Stomach (tissue), 9 donors: ENCODE results near the gene PCSK4. TPM values are rescaled to one million over a fixed set of nuclear protein-coding genes. Genes with fewer than 3 reads are reported as not detected.

ENCODE experiments used
- DNase-seq, 2 donors: peaks; one replicate each; pipeline versions ENCODE4 v3.0.0 to v3.0.0-alpha.2; 2013 to 2019
- H3K27ac ChIP-seq, 5 donors: fragments of 200-600 bp in 4 of 5; sonication (generic) in 4 of 5; one replicate each; pipeline ENCODE4 v1.5.1; 2013 to 2019; ENCODE audit warnings: mild to moderate bottlenecking in 1 of 5, moderate library complexity in 1 of 5
- H3K27me3 ChIP-seq, 3 donors: fragments of 200-600 bp; sonication (generic); one replicate each; pipeline ENCODE4 v1.5.1; 2017 to 2019; ENCODE audit warnings: mixed run types in 1 of 3
- H3K36me3 ChIP-seq, 4 donors: fragments of 200-600 bp; sonication (generic); 1 replicate in 3 of 4; 2 replicates in 1 of 4; pipeline ENCODE4 v1.5.1; 2016 to 2019
- H3K4me1 ChIP-seq, 4 donors: fragments of 200-600 bp; sonication (generic); one replicate each; pipeline ENCODE4 v1.5.1; 2016 to 2019
- H3K4me3 ChIP-seq, 4 donors: fragments of 200-600 bp; sonication (generic) in 3 of 4; one replicate each; pipeline ENCODE4 v1.5.1; 2016 to 2019; ENCODE audit warnings: mild to moderate bottlenecking in 1 of 4
- H3K9me3 ChIP-seq, 4 donors: fragments of 200-600 bp; sonication (generic); one replicate each; pipeline ENCODE4 v1.5.1; 2016 to 2019
- CTCF ChIP-seq, 7 experiments: fragments of 450-650 bp in 4 of 7; fragments of 200-600 bp in 3 of 7; sonication (generic) in 3 of 7; IDR thresholded peaks; one replicate each; pipeline ENCODE4 v1.5.1; 2016 to 2019; ENCODE audit warnings: antibody characterized with exemption in 7 of 7, control low read depth in 2 of 7, mild to moderate bottlenecking in 1 of 7
- EP300 ChIP-seq: sonication (generic); formaldehyde crosslinking; IDR thresholded peaks from one replicate; pipeline ENCODE4 v1.6.1; 2017; ENCODE audit warnings: antibody characterized with exemption
- POLR2A ChIP-seq, 4 donors: fragments of 450-650 bp; IDR thresholded peaks; one replicate each; pipeline ENCODE4 v1.6.1; 2016; ENCODE audit warnings: antibody characterized with exemption in 4 of 4, control low read depth in 2 of 4, mild to moderate bottlenecking in 1 of 4, moderate library complexity in 1 of 4
- POLR2AphosphoS5 ChIP-seq, 3 donors: sonication (generic); formaldehyde crosslinking; IDR thresholded peaks; one replicate each; pipeline ENCODE4 v1.6.1; 2016; ENCODE audit warnings: antibody characterized with exemption in 3 of 3
- WGBS, 5 donors: extraction: QIAGEN DNeasy Blood & Tissue Kit in 3 of 5; methylation state at CpG; one replicate each; pipeline versions ENCODE4 v1.1.5 to v1.1.7; 2013 to 2018; 5-methylcytosine and 5-hydroxymethylcytosine counted together
- intact Hi-C: fragments of 100-400 bp; cut with DNase I; formaldehyde crosslinking; loops from one replicate; pipeline ENCODE4 v1.15.1; 2023; ENCODE audit warnings: low total_unique reads
- polyA plus RNA-seq, 3 donors: library from polyadenylated mRNA; stranded (reverse); fragments of 200-250 nt; gene quantifications; one replicate each; pipeline ENCODE4 v1.2.3, GENCODE V29; 2013
- total RNA-seq, 5 donors: library from RNA; depleted of rRNA; stranded (reverse); fragments of >200 nt; gene quantifications; one replicate each; pipeline versions ENCODE4 v1.1.0 to v1.2.3, GENCODE V29; 2014 to 2016
- donor health status: healthy with polysubstance abuse.
- donor health status: Bipolar disorder and iron deficiency.
- donor health status: healthy.

The PCSK4 gene
- total and polyA plus RNA-seq, 8 donors: 1.7 to 26.8 (median 4.1) TPM; not detected in 2

- intact Hi-C loops: no loop called here
- TF ChIP-seq CTCF (IDR thresholded peaks at IDR 0.05) (no peak), POLR2AphosphoS5 (IDR thresholded peaks at IDR 0.05) (no peak), EP300 (no peak), POLR2A (IDR thresholded peaks at IDR 0.05) (no peak)
- peaks cover 18 to 49% (median 43%) of the 10 kb centered on the region in 4 donors for H3K4me1 ChIP-seq
- H3K27me3 ChIP-seq: peaks cover 41 to 100% (median 75%) of the 10 kb centered on the region in 3 donors
- H3K27ac ChIP-seq: peak overlapping the region in 1 of 5 donors; percentile 55
- H3K36me3 ChIP-seq: peaks cover 4 to 10% (median 6%) of the 10 kb centered on the region in 4 donors
- WGBS, 5 donors: 4 to 7% (median 6%) methylated on average over 30 to 42 of the region's 42 CpGs
- DNase-seq: peak; percentile 67 to 76
- peak overlapping the region in 2 of 4 donors; percentile 2 to 18 for H3K4me3 ChIP-seq
- H3K9me3 ChIP-seq: no peaks in the 10 kb centered on the region
These were observed 34.6 kb downstream of the PCSK4 start for GRCh38 chr19:1455336-1456120.

GRCh38 chr19:1455002-1455335 is 35.2 kb downstream of the PCSK4 start:
- peak overlapping the region in 1 of 5 donors; percentile 55 for H3K27ac ChIP-seq
- DNase-seq: peak in 1 of 2 donors; percentile 54
- WGBS, 5 donors: 3 to 10% (median 4%) methylated on average over 14 to 22 of the region's 22 CpGs
- intact Hi-C loops: no loop called here
- TF ChIP-seq POLR2A (IDR thresholded peaks at IDR 0.05): no peak
- TF ChIP-seq EP300: no peak
- no peak for TF ChIP-seq CTCF (IDR thresholded peaks at IDR 0.05)
- no peak for TF ChIP-seq POLR2AphosphoS5 (IDR thresholded peaks at IDR 0.05)
- H3K27me3 ChIP-seq: peaks cover 47 to 100% (median 81%) of the 10 kb centered on the region in 3 donors
- H3K4me1 ChIP-seq: peaks cover 18 to 52% (median 45%) of the 10 kb centered on the region in 4 donors
- no peaks in the 10 kb centered on the region for H3K9me3 ChIP-seq
- peaks cover 0 to 4% (median under 1%) of the 10 kb centered on the region in 4 donors for H3K36me3 ChIP-seq
- peak overlapping the region in 2 of 4 donors; percentile 2 to 18 for H3K4me3 ChIP-seq

- Histone ChIP-seq H3K4me1 (peaks cover 18 to 60% (median 47%) of the 10 kb centered on the region in 4 donors), H3K27ac (no peak overlapping the region), H3K4me3 (no peak overlapping the region), H3K36me3 (no peaks in the 10 kb centered on the region), H3K27me3 (peaks cover 51 to 100% (median 93%) of the 10 kb centered on the region in 3 donors), H3K9me3 (no peaks in the 10 kb centered on the region)
- no peak for TF ChIP-seq EP300
- no peak for TF ChIP-seq POLR2AphosphoS5 (IDR thresholded peaks at IDR 0.05)
- no peak for TF ChIP-seq POLR2A (IDR thresholded peaks at IDR 0.05)
- no peak for TF ChIP-seq CTCF (IDR thresholded peaks at IDR 0.05)
- 15 to 20% (median 16%) methylated on average over 7 to 33 of the region's 33 CpGs for WGBS, 5 donors
- intact Hi-C loops: no loop called here
- peak in 1 of 2 donors; percentile 75 for DNase-seq
These were observed 36.4 kb downstream of the PCSK4 start for GRCh38 chr19:1453525-1454364.

GRCh38 chr19:1452802-1453524 is 37.2 kb downstream of the PCSK4 start:
- intact Hi-C loops: no loop called here
- Histone ChIP-seq H3K36me3 (no peaks in the 10 kb centered on the region), H3K4me3 (no peak overlapping the region), H3K27me3 (peaks cover 51 to 100% (median 94%) of the 10 kb centered on the region in 3 donors), H3K4me1 (peaks cover 18 to 60% (median 47%) of the 10 kb centered on the region in 4 donors), H3K9me3 (no peaks in the 10 kb centered on the region), H3K27ac (no peak overlapping the region)
- WGBS, 5 donors: 34 to 53% (median 44%) methylated on average over 11 to 30 of the region's 30 CpGs
- DNase-seq: no peak
- TF ChIP-seq EP300 (no peak), CTCF (IDR thresholded peaks at IDR 0.05) (no peak), POLR2AphosphoS5 (IDR thresholded peaks at IDR 0.05) (no peak), POLR2A (IDR thresholded peaks at IDR 0.05) (no peak)
